NCI-H2227 (cell line): ENCODE data around the gene ARHGAP10.

Experiments used
- DNase-seq: peaks from one replicate; lab custom pipeline; 2025; ENCODE audit not compliant: unreplicated experiment; lab: John Stamatoyannopoulos, UW

The ARHGAP10 gene

DNA sequence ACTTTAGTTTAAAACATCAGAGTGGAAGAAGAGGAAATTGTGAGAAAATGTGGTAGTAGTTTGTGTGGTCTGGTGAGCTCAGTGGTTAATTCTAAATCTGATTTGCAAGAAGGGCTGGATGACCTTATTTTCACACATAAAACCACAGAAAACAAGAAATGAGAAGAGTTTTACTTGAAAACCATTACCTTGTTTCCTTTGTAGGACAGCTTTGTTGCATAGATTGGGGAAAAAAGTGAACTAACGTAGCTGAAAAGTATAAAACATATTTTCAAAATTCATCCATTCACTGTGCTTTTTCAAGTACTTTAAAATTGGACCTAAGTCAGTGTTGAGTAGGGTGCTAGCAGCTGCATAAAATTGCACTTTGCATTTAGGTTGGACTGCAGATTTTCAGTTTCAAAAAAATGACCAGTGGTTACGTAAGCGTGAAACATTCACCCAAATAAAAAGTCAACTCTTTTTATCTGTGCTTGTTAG, 211.3 kb downstream of the ARHGAP10 start:
- no peak for DNase-seq

DNA sequence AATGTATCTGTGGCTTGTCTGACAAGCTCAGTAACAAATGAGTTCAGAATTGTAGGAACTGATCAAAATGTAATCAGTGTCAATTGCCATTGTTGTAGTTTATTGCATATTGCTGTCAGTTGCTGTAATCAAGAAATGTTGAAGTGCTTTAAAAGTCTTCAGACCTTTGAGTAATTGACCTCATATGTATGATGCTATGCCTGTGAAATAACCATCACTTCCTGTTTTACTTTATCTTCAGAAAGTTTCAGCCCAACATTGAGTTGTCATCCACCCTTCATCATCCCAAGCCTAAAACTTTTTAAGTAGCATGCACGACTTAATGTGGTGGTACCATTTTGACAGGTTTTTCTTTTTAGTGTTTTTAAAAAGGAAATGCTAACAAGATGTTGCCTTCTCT, 212.4 kb downstream of the ARHGAP10 start:
- no peak for DNase-seq

DNA sequence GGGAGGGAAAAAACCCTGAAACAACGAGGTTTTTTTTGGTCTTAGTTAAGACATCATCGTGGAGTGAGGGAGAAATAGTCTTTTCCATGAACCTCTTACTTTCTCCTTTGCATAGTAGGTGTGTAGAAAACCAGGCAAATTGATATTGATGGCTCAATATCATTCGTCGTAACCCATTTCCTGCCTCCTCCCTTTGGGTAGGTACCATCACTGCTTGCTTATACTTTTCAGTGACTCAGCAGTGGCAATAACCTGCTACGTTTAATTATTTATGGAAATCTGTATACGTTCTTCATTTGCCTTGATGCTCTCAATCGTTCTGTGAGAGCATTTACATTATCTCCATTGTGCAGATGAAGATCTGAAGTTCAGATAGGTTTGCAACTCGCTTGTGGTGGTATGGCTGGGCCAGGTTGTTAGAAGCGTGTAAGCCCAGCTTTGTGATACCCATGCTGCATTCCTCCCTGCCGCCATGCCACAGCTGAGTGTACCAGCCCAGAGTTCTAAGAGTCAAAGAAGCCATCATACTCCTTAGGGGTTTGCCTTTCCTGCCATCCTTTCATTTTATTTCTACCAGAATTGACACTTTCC, 212.9 kb downstream of the ARHGAP10 start:
- no peak for DNase-seq

DNA sequence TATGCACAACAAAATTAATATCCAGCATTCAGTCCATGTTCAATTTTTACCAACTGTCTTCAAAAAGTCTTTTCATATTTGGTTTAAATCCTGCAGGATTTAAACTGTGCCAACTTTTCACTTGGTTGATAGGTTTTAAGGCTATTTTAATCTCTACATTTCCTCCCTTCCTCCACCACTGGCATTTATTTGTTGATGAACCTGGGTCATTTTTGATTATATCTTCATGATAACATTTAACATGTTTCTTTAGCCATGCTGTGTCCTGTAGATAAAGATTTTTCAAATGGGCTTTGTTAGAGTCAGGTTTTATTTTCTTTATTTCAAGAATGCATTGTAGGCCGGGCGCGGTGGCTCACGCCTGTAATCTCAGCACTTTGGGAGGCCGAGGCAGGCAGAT, 216.4 kb downstream of the ARHGAP10 start:
- no peak for DNase-seq

DNA sequence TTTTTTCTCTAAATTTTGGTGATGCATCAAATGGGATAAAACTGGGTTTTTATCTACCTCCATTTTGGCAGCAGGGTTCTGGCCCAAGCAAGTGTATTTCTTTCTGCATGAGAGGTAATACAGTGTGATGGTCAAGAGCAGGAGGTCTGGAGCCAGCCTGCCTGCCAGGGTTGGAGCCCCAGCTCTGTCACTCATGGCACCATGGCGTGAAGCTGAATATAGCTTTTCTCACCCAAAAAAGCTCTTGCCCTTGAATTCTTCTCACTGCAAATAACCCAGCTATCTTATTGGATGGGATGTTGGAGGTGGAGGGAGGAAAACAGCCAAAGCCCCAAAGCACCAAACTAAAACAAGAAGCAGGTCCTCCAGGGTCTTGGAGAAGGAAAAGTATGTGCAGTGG, 218.4 kb downstream of the ARHGAP10 start:
- DNase-seq, result no peak

DNA sequence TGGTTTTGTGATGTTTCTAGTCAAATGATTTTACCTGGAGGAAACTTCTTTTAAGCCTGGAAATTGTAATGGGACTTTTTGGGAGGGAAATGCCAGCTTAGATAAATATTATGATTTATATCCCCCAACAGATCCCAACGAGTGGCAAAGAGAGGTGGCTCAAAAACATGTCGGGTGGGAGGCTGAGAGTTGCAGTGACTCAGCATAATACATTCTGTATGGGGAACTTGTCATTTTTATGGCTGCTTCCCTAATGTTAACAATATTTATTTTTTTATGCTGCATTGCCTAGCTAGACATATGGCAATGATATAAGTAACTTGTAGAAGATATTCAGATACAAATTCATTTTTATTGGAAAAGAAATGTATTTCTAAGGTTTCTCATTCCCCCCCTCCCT, 219.0 kb downstream of the ARHGAP10 start:
- no peak for DNase-seq

DNA sequence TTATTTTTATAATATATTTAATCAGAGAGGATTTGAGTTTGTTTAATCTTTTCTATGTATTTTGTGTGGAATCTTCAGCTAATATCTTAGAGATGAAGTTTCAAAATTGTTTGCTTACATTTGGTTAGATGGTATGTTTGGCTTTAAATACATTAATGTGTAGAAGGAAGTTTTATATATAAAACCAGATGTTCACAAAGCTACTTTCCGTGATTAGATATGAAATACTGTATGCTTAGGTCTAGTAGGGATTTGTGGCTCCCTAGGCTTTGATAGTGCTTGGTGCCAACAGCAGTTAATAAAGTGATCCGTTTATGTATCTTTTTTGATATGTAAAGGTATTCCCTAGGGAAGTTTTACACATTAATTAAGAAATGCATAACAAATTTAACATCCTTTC, 223.0 kb downstream of the ARHGAP10 start:
- DNase-seq, result no peak

DNA sequence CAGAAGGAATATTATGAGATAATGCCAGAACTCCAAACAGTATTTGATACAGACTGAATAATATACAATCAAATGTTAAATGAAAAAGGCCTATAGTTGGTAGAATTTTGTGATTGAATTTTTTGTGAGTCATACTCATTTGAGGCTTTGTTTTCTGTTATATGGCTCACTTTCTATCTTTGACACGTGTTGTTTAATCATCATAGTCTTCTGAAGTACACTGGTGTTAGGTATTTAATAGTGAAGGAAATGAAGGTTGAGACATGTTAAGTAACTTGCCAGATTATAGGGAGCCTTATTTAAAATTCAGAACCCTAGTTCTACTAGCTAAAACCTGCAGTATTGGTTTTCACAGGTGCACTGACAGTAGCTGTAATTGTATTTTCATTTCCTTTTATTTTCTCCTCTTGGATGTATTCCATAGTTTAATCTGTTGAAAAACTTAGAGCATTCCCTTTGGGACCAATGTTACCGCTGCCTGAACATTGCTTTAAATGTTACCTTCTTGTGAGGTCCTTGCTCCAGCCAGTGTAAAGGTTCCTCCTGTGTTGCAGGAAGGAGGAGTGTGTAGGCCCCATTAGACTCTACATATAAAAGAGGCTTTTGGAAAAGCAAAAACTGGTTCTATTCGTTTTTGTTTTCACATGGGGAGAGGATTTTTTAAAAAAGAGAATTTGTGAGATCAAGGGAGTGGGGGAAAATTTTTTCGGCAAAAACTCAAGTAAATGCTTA, 224.1 kb downstream of the ARHGAP10 start:
- no peak for DNase-seq

DNA sequence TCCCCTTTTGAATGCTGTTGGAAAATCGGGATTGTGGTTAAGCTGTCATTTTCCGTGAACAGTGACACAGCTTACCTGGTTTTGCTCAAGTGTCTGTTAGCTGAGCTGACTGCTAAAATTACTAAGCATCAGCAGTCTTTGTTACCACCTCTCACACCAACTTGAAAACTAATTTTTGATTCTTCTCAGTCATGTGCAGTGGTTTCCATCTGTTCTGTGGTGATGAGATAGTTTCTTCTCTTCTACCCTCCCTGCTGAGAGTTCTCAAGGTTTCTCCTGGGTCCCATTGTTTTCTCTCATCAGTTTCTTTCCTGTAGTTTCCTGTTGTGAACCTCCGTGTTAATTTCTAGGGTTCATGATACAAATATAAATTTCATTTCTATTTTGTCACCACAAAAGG, 225.6 kb downstream of the ARHGAP10 start:
- no peak for DNase-seq

DNA sequence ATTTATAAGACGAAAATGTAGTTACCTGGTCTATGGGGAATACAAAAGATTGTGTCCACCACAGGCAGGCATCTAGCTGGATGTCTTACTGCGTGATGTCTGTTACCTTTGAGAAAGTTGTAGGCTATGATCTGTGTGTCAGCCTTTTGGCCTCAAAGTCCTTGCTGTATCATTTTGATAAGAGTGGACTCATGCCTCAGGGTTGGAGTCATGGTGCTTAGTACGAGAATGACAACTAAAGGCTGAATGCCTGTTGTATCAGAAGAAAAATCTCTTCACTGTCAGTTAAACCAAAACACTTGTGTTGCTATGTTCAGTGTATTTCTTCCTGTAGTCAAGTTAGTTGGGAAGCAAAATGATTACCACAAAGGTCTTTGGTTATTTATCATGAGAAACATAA, 226.2 kb downstream of the ARHGAP10 start:
- no peak for DNase-seq

DNA sequence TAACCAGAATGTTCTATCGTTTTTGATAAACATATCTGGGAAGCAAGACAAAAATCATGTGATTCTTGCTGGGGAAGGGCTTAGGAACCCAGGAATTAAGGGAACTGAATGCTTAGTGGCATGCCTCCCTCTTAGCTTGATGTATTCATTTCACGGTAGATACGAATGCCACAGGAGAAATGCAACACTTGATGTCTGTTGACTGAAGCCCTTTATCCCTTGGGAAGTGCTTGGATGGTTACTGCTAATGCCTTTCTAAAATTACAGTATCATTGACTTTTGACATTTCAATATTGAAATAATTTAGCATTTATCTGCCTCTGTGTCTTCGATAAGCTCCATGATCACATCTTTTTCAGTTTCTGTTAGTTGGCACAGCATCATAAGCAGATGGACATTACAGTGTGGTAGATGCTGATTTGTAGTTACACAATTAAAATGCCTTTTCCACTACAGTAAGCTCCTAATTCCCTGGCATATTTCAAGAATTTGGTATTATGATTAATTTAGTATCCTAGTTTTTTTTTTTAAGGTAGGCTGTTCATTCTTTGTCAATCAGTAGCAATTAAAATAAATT, 226.7 kb downstream of the ARHGAP10 start:
- DNase-seq, result no peak

DNA sequence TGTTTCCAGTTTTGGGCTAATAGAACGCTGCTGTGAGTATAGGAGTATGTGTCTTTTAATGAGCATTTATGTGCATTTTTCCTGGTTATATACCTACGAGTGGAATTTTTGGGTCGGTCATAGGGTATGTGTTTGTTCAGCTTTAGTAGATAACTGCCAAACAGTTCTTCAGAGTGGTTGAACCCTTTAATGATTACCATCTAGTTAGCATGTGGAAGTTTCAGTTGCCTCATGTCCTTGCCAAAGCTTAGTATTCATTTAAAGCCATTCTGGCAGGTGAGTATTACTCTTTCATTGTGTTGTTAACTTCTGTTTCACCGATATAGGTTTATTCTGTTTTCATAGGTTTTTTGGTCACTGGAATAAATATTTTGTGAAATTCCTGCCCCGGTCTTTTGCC, 229.1 kb downstream of the ARHGAP10 start:
- no peak for DNase-seq

DNA sequence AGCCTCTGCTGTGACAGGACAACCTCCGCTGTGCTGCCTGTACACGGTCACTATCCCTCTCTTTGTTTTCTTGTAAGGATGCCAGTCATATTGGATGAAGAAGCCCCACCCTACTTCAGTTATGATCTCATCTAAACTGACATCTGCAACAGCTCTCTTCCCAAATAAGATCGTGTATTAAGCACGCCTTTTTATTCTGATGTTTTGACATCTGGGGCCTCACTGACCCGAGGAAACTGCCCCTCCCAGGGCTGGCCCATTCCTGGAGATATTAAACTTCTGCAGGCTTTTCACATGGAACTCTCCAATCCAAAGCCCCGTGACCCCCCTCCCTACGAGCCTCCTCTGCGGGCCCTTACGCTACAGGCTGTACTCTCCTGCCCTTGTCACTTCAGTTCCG, 232.0 kb downstream of the ARHGAP10 start:
- DNase-seq, result no peak

DNA sequence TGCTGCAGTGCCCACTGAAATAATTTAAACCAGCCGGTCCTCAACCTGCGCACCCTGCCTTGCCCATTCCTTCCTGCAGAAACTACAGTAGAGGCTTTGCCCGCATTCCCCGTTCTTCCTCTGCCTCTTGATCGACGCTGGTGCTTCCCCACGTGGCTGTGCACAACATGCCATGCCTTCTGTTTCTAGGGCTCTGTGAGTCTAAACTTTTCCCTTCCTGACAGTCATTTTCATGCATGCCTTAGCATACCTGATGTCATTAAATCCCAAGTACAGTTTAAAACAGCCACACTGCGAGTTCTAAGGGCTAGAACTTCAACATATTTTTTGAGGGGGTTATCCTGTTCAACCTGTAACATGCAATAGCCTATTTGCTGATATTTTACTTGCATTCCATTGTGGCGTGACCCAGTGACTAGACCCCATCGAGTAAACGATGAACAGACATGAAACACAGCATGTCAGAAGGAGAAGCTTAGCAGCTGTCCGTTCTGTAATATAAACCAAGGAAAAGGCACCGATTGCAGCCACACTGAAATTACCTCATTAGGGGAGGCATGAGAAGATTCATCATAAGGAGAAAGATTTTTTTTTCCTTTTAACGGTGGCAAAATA, 232.5 kb downstream of the ARHGAP10 start:
- no peak for DNase-seq

DNA sequence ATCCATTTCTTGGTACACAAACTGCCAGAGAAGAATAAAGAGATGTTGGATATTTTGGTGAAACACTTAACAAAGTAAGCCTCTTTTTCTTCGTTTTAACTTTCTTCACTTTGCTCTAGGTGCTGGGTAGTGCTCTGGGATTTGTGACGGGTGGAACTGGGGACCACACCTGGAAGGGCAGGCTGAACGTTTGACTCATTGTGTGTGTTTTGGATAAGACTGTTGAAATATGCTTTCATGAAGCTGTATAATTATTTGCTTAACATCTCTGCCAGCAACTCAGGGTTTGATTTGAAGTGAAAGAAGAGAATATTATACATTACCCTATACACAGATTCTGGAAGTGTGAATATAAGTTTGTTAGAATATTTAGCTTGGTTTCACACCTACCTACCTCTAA, 233.2 kb downstream of the ARHGAP10 start:
- DNase-seq, result no peak

DNA sequence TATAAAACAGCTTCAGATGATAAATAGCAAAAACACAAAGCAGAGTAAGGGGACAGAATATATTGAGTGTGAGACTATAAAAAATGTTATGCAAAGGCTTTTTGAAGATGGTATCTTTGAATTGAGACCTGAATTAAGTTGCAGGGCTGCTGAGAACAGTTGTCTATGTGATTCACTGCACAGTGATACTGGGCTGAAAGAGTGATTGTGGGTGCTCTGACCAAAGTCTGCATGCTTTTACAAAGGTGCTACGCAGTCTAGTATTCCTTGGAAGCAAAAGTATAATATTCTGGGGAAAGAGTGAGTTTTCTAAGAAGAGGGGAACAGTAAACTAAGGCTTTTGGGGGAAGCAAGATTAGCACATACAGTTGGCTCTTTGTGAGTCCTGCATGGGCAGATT, 234.0 kb downstream of the ARHGAP10 start:
- no peak for DNase-seq

DNA sequence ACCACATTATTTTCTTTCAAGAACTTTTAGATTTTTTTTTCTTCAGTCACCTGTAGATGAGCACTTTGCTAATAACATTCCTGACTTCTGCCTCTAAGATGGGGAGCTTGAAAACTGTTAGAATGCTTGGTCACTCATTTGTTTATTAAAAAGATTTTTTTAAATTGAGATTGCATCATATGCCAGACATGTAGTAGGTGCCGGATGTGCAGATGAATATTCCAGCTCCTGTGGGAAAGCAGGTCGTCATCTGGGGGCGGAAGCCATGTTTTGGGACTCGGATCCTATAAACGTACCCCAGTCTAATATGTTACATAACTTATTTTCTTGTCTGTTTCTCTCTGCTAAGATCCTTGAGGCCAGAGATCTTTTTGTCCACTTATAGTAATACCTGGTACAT, 236.8 kb downstream of the ARHGAP10 start:
- no peak for DNase-seq

DNA sequence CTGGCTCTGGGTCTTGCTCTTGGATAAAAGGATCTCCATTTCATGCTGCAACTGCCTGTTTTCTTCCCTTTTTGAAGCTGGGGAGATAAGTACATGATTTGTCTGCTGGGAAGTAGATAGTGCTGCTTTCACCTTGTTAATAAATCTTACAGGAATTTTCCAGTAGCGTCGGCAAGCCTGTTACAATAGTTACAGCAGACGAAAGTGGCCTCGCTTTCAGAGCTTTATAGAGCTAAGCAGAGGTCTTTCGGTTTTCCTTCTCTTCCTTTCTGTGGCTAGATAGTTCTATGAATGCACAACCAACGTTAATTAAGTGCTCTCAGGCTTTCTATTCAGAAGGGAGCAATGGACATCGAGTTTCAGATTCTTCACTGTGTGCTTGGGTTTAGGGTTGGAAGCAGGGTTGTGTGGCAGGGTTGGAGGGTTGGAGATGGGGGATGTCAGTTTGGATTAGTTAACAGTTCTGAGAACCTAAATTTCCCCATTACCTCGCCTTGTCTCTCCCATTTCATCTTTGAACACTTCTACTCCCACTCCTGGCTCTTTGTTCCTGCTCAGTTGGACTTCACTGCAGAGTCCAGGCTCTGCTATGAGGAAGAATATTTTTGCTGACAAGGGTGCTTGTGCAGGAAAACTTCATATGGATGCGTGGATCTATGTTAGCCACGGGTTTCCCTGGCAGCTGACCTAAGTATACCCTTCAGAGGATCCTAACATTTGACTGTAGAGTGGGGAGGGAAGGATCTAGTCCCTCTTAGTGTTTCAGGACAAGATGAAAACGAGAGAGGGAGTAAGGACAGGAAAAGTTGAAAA, 237.9 kb downstream of the ARHGAP10 start:
- no peak for DNase-seq

DNA sequence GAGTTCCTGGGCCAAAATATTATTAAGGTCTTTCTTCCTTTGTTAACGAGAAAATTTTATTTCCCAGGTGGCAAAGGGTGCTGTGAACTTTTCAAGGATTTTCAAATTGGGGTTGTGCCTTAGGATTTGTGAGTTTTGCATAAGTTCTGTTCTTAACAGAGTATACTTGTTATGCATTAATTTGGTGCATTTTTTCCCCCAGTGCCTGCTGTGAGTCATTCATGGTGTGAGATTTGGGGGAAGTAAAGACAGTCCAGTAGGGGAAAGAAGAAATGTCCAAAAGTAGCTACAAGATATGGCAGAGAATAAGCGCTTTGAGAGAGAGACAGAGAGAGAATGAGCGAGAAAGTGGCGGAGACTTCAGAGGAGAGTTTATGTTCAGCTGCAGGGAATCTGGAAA, 239.2 kb downstream of the ARHGAP10 start:
- DNase-seq, result no peak

DNA sequence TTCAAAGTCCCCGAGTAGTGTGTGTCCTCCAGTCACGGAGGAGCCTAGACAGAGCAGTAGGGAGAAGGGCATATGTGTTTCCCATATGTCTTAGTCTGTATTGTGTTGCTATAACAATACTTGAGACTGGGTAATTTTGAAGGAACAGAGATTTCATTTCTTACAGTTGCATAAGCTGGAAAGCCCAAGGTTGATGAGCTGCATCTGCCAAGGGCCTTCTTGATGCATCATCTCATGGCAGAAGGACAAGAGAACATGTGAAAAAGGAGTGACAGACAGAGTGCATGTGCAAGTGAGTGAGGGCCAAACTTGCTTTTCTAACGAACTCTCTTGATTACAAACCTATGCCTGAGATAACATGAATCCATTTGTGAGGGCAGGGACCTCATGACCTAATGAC, 243.4 kb downstream of the ARHGAP10 start:
- DNase-seq, result no peak
